ENCODE results near the gene POLR2A. TPM values are rescaled to one million over a fixed set of nuclear protein-coding genes. Genes with fewer than 3 reads are reported as not detected.
A peak's percentile ranks its signal among the peaks of the same experiment; 100 is the strongest.

The POLR2A gene
- total and polyA plus RNA-seq, 12 donors = 8.4 to 61.7 (median 48.4) TPM

GRCh38 chr17:7484919-7485377, 782 bp downstream of the POLR2A start:
- no peak for ATAC-seq
- WGBS, 2 donors = 0% methylated on average over 19 of the region's 19 CpGs
- TF ChIP-seq CTCF (IDR thresholded peaks at IDR 0.05) = peak in 4 of 9 donors; percentile 25 to 46 (median 40)
- Histone ChIP-seq H3K27ac (peak overlapping the region; percentile 42 to 100 (median 98)), H3K4me3 (peak overlapping the region; percentile 32 to 87 (median 64)), H3K9me3 (no peaks in the 10 kb centered on the region), H3K27me3 (no peaks in the 10 kb centered on the region), H3K36me3 (peaks cover 0 to 8% (median 0%) of the 10 kb centered on the region in 9 donors), H3K4me1 (peaks cover 20 to 81% (median 62%) of the 10 kb centered on the region in 9 donors)
- DNase-seq = no peak
- intact Hi-C loops (cut with DNase I) = loop anchor here in 4 of 10 donors (1.0 to 10.0 kb wide), 7 partner anchors 48 to 134 kb away; partner anchors contain the start of genes KCTD11 (in 2 of the 4), SENP3 (in 2 of the 4), TMEM95 (in 1 of the 4) and TNFSF13 (in 1 of the 4)

GRCh38 chr17:7486181-7486580, 2.0 kb downstream of the POLR2A start:
- peaks cover 0 to 18% (median 0%) of the 10 kb centered on the region in 9 donors for H3K36me3 ChIP-seq
- H3K27ac ChIP-seq = peak overlapping the region in 7 of 10 donors; percentile 10 to 100 (median 35)
- H3K27me3 ChIP-seq = no peaks in the 10 kb centered on the region
- no peak for TF ChIP-seq CTCF (IDR thresholded peaks at IDR 0.05)
- H3K4me3 ChIP-seq = peak overlapping the region; percentile 9 to 87 (median 64)
- peaks cover 19 to 81% (median 64%) of the 10 kb centered on the region in 9 donors for H3K4me1 ChIP-seq
- DNase-seq = no peak
- ATAC-seq = no peak
- 42 to 59% methylated on average over 3 of the region's 3 CpGs for WGBS, 2 donors
- H3K9me3 ChIP-seq = no peaks in the 10 kb centered on the region
- intact Hi-C loops (cut with DNase I) = loop anchor here in 1 of 10 donors (10.0 kb wide), 1 partner anchor 131 kb away; the partner anchor contains the start of genes KCTD11 and TMEM95

- H3K4me1 ChIP-seq = peaks cover 19 to 92% (median 62%) of the 10 kb centered on the region in 9 donors
- intact Hi-C loops (cut with DNase I) = loop anchor here in 1 of 10 donors (5.0 kb wide), 1 partner anchor 138 kb away; the partner anchor contains the start of gene KCTD11
- ATAC-seq = no peak
Observed at GRCh38 chr17:7490144-7490543, 6.0 kb downstream of the POLR2A start.

DNA sequence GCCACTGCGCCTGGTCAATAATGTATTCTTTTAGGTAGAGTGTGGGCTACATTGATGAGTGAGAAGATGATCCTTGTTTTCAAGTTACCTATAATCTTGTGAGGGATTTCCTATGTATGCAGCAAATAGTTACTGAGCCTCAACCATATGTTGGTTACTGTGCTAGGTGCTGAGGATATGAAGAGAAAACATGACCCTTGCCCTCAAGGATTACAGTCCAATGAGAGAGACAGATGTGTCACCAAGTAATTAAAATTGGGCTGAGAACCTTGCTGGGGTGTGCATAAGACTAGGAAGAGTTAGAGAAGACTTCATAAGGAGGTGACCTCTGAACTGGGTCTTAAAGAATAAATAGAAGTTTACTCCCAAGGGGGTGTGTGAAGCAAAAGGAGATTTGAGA, 7.4 kb downstream of the POLR2A start:
- Histone ChIP-seq H3K27me3 (no peaks in the 10 kb centered on the region), H3K27ac (no peak overlapping the region), H3K9me3 (no peaks in the 10 kb centered on the region), H3K4me3 (no peak overlapping the region), H3K4me1 (peaks cover 10 to 92% (median 61%) of the 10 kb centered on the region in 9 donors), H3K36me3 (peaks cover 0 to 51% (median 8%) of the 10 kb centered on the region in 9 donors)
- WGBS, 2 donors = 98 to 100% methylated on average over 1 of the region's 1 CpG
- DNase-seq = no peak
- intact Hi-C loops (cut with DNase I) = loop anchor here in 1 of 10 donors (5.0 kb wide), 1 partner anchor 139 kb away; the partner anchor contains the start of gene KCTD11
- no peak for TF ChIP-seq CTCF (IDR thresholded peaks at IDR 0.05)
- ATAC-seq = no peak

More at GRCh38 chr17:7490144-7490543, 6.0 kb downstream of the POLR2A start:
- no peak for DNase-seq
- Histone ChIP-seq H3K9me3 (no peaks in the 10 kb centered on the region), H3K27me3 (no peaks in the 10 kb centered on the region), H3K36me3 (peaks cover 0 to 37% (median 0%) of the 10 kb centered on the region in 9 donors), H3K27ac (no peak overlapping the region), H3K4me3 (no peak overlapping the region)
- no peak for TF ChIP-seq CTCF (IDR thresholded peaks at IDR 0.05)
- 77 to 82% methylated on average over 8 of the region's 8 CpGs for WGBS, 2 donors
